VCaP (cell line): ENCODE results near the gene ESPNL.

ENCODE experiments used
- H3K27ac ChIP-seq: fragments of 450-650 bp; 2 replicates; pipeline ENCODE4 v1.5.1; 2017
- TF ChIP-seq, protein P1 (sequence below): fragments of 450-650 bp; conservative IDR thresholded peaks from 2 replicates; pipeline ENCODE4 v1.5.1; 2017; ENCODE audit warnings: mild to moderate bottlenecking, moderate library complexity

ESPNL gene

DNA sequence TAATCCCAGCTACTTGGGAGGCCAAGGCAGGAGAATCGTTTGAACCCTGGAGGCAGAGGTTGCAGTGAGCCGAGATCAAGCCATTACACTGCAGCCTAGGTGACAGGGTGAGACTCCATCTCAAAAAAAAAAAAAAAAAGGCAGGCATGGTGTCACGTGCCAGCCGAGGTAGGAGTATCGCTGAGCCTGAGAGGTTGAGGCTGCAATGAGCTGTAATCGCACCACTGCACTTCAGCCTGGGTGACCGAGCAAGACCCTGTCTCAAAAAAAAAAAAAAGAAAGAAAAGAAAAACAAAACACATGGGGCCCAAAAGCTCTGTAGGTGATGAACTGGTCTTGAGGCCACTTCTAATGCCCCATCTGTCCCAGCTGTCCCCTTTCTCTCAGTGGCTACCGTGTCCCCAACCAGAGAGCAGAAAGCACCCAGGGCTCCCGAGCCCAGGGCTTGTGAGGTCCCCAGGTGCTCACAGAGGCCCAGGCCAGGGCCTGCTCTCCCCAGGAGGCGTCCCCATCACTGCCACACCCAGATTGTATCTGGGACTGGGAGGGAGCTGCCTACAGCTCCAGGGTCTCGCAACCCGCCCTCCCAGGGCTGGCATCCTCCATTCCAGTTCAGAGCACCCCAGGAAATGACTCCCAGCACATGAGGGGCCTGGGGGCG lies 46.9 kb downstream of the ESPNL start:
- H3K27ac ChIP-seq = no peak overlapping the region
- TF ChIP-seq, protein P1, sequence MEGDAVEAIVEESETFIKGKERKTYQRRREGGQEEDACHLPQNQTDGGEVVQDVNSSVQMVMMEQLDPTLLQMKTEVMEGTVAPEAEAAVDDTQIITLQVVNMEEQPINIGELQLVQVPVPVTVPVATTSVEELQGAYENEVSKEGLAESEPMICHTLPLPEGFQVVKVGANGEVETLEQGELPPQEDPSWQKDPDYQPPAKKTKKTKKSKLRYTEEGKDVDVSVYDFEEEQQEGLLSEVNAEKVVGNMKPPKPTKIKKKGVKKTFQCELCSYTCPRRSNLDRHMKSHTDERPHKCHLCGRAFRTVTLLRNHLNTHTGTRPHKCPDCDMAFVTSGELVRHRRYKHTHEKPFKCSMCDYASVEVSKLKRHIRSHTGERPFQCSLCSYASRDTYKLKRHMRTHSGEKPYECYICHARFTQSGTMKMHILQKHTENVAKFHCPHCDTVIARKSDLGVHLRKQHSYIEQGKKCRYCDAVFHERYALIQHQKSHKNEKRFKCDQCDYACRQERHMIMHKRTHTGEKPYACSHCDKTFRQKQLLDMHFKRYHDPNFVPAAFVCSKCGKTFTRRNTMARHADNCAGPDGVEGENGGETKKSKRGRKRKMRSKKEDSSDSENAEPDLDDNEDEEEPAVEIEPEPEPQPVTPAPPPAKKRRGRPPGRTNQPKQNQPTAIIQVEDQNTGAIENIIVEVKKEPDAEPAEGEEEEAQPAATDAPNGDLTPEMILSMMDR = no peak

DNA sequence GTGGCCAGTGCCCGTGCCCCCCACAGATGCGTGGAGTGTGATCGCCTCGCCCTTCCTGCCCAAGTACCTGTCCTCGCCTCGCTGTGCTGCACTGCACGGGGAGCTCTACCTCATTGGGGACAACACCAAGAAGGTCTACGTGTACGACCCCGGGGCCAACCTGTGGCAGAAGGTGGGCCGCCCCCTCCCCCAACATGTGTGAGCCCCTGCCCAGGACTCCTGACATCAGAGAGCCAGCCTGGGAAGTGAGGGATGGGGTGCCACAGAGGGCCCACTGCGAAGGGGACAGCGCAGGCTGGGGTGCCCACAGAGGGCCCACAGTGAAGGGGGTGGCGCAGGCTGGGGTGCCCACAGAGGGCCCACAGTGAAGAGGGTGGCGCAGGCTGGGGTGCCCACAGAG lies 48.8 kb downstream of the ESPNL start:
- no peak overlapping the region for H3K27ac ChIP-seq
- TF ChIP-seq, protein P1 = no peak

DNA sequence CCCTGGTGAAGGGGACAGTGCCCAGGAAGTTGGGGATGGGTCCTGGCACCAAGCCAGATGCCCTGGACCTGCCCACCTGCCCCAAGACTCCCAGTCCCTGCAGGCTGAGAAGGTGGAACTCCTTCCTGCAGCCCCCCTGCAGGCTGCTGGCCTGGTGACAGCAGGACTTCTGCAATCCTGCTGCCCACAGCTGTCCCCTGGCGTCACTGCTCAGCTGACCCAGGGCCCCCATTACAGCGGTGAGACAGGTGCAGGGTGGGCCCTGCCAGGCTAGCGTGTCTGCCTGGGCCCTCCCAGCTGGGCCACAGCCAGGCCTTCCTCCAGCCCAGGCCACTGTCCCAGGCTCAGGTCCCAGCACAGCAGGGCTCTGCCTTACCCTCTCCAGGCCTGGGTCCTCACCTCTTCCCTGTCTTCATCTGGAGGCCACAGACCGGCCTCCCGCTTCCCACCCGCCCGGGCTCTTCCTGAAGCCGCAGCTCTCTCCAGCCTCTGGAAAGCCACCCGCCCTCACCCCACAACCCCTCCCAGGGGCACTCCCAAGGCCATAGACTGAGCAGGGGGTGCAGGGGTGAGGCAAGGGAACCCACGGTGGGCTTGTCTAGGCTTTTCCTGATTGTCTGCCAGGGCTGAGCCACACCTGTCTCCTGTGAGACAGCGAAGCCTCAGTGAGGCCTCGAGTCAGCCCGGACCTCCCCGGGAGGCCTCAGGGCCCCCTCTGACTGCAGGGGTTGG lies 49.9 kb downstream of the ESPNL start:
- no peak overlapping the region for H3K27ac ChIP-seq
- TF ChIP-seq, protein P1 = no peak

DNA sequence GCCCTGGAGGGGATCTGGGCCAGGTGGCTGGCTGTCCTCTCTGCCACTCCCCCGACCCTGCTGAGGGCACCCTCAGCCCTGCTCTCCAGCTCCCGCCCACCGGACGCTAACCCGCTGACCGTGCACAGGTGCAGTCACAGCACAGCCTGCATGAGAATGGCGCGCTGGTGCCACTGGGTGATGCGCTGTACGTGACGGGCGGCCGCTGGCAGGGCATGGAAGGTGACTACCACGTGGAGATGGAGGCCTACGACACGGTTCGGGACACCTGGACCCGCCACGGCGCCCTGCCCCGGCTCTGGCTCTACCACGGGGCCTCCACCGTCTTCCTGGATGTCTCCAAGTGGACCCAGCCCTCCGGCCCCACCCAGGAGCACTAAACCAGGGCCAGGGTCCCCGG lies 50.5 kb downstream of the ESPNL start:
- TF ChIP-seq, protein P1 = no peak
- no peak overlapping the region for H3K27ac ChIP-seq

DNA sequence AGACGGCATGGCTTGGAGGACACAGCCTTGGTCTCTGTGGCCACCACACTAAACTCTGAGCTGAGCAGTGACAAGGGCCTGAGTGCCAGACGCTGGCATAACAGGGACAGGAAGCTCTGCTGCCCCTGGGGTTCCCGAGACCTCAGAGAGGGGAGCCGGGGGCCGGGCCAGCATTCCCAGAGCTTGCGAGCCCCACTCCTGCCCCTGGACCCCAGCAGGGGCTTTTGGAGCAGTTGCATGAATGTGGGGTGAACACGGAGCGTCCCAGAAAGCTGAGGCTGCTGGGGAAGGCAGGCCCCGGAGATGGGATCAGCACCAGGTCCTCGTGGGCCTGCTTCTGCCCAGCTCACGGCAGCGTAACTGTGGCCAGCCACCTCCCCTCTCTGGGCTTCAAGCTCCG lies 51.1 kb downstream of the ESPNL start:
- TF ChIP-seq, protein P1 = no peak
- H3K27ac ChIP-seq = no peak overlapping the region

DNA sequence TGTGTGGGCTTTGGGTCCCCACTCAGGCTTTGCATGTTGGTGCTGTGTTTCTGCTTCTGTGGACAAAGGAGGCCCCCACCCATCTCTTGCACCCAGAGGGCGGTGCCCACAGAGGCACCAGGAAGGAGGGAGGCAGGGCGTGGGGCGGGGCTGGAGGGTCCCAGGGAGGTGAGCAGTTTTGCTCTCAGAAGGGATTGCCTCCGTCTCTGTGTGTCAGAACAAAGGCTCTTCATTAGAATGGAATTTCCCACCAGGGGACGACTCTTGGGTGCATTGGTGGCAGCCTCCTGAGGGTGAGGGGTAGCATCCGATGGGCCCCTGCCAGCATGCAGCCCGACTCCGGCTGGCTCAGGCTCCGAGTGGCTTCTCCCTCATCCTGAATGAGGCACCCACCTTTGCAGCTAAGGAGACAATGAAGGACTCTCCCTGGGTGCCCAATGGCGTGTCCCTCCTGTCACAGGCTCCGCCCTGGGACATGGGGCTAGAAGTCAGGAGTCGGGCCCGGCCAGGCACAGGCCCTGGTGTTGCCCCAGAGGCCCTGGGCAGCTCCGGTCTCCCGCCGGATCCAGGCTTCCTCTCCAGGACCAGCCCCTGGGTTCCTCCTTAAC lies 51.6 kb downstream of the ESPNL start:
- TF ChIP-seq, protein P1 = no peak
- H3K27ac ChIP-seq = no peak overlapping the region
